ENCODE data around the gene XPO1. TPM values are rescaled to one million over a fixed set of nuclear protein-coding genes. Genes with fewer than 3 reads are reported as not detected.

Gene XPO1
- total RNA-seq (2022; extraction: Qiagen RNA extraction): 106 to 143 TPM (median 123 TPM) in 5 replicates

GRCh38 chr2:61538200-61538919, at the start of gene XPO1:
XPO1 (minus strand) TSS chr2:61538356; CDS start chr2:61533897, 4,459 bp downstream.

GRCh38 chr2:61470965-61471904, 66.9 kb downstream of the XPO1 start, which contains the start of gene USP34:
USP34 (minus strand) TSS chr2:61471087; CDS start chr2:61470692, 395 bp downstream.

Other genes with a start within 250 kb of the XPO1 start
- 45.6 to 59.2 TPM (median 47.5 TPM) in 5 replicates for gene USP34, start 67.3 kb downstream of the XPO1 start, total RNA-seq (2022; extraction: Qiagen RNA extraction)

All from A549 treated with CORT108297 at 1 μM for 4 hours (cell line).